Muscle layer of duodenum (tissue), 2 donors: ENCODE data around the gene KCNB1.

Experiments
- H3K27ac ChIP-seq: one replicate; pipeline ENCODE4 v1.7.0; 2013; ENCODE audit warnings: mild to moderate bottlenecking, low read length
- H3K27me3 ChIP-seq: one replicate; pipeline ENCODE4 v1.7.0; 2013; ENCODE audit warnings: low read depth, mild to moderate bottlenecking, control low read depth, low read length
- H3K36me3 ChIP-seq, 2 donors: one replicate each; pipeline ENCODE4 v1.7.0; 2013; ENCODE audit warnings: low read length in 2 of 2, control low read depth in 1 of 2, mild to moderate bottlenecking in 1 of 2; ENCODE audit not compliant: insufficient read depth in 2 of 2, control insufficient read depth in 1 of 2
- H3K4me1 ChIP-seq, 2 donors: one replicate each; pipeline ENCODE4 v1.7.0; 2013; ENCODE audit warnings: low read length in 2 of 2, mild to moderate bottlenecking in 2 of 2, control low read depth in 1 of 2, moderate library complexity in 1 of 2; ENCODE audit not compliant: insufficient read depth in 2 of 2, control insufficient read depth in 1 of 2
- H3K4me3 ChIP-seq, 2 donors: one replicate each; pipeline ENCODE4 v1.7.0; 2013; ENCODE audit warnings: low read length in 2 of 2, low read depth in 1 of 2, mild to moderate bottlenecking in 1 of 2
- H3K9me3 ChIP-seq, 2 donors: one replicate each; pipeline ENCODE4 v1.7.0; 2013; ENCODE audit warnings: low read length in 2 of 2, control low read depth in 1 of 2, mild to moderate bottlenecking in 1 of 2; ENCODE audit not compliant: control insufficient read depth in 1 of 2
- donor health status: healthy.

The KCNB1 gene

DNA sequence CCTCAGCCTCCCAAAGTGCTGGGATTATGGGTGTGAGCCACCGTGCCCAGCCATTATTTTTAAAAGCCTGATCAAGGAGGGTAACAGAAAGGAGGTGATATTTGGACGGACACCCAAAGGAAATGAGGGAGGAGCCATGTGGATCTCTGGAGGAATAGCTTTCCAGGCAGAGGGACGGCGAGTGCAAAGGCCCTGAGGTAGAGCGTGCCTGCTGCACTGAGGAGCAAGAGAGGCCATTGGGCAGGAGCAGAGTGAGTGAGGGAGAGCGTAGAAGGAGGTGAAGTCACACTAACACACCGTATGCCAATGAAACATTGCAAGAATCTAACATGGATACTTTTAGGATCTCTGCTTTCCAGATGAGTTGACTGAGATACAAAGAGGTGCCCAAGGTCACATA is 145.7 kb downstream of the KCNB1 start:
- Histone ChIP-seq H3K4me1 (peaks cover 0 to 6% of the 10 kb centered on the region in 2 donors), H3K9me3 (no peaks in the 10 kb centered on the region), H3K27me3 (no peaks in the 10 kb centered on the region), H3K4me3 (no peak overlapping the region), H3K27ac (no peak overlapping the region), H3K36me3 (no peaks in the 10 kb centered on the region)

DNA sequence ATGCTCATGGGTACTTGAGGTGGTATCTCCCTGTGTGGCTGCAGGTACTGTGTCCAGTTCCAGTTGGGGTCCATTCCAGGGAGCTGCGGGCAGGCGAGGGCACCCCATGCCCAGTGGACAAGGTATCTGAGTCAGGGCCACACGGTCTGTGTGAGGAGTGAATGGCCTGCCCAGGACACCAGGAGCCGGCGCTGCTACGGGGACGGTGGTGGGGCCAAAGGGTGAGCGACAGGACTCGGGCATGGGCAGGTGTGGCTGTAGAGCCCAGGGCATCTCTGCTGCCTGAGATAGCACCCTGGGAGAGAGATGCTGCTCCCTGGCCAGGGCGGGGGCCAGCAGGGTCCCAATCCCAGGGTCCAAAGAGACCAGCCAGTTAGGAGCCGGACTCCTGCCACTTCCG is 147.0 kb downstream of the KCNB1 start:
- Histone ChIP-seq H3K4me1 (peaks cover 0 to 4% of the 10 kb centered on the region in 2 donors), H3K36me3 (no peaks in the 10 kb centered on the region), H3K4me3 (no peak overlapping the region), H3K27ac (no peak overlapping the region), H3K9me3 (no peaks in the 10 kb centered on the region), H3K27me3 (no peaks in the 10 kb centered on the region)

DNA sequence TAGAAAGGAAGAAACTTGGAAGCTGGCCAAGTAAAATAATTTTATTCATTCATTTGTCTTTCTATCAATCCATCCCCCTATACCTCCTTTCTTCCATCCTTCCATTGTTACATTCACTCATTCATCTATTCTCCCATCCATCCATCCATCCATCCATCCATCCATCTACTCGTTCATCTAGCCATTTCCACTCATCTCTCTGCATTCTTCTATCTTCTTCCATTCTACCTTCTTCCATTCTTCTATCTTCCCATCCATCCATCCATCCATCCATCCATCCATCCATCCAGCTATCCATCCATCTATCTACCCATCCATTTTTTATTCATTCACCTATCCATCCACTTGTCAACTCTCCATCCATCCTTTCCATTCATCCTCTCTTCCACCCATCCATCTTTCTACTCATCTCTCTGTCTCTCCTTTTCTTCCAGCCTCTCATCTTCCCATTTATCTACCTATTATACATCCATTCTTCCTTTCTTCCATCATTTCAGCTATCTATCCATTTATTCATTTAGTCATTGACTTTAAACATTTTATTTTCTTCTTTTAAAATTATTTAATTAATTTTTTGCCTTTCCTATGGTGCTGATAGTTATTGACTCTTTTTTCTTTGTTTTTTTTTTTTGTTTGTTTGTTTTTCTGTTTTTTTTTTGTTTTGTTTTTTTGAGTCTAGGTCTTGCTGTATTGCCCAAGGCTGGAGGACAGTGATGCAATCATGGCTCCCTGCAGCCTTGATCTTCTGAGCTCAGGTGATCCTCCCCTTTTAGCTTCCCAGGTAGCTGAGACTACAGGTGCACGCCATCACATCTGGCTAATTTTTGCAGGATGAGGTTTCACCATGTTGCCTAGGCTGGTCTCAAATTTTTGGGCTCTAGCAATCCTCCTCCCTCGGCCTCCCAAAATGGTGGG is 151.5 kb downstream of the KCNB1 start:
- Histone ChIP-seq H3K27me3 (no peaks in the 10 kb centered on the region), H3K36me3 (no peaks in the 10 kb centered on the region), H3K9me3 (no peaks in the 10 kb centered on the region), H3K27ac (no peak overlapping the region), H3K4me1 (no peaks in the 10 kb centered on the region), H3K4me3 (no peak overlapping the region)

DNA sequence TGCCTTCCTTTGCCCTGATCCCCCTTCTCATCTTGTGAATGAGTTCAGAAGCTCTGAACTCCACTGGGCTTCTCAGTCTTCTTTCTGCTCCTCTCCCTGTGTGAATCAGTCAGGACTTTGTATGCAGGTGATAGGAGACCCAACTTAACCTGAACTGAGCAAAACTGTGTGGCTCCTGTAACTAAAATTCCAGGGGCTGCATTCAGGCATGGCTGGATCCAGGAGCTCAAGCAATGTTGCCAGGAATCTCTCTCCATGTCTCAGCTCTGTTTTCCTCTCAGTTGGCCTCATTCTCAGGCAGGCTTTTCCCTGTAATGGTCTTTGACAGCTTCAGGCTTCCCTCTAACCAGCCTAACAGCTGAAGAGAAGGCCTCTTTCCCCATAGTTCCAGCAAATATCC is 153.7 kb downstream of the KCNB1 start:
- H3K4me3 ChIP-seq, result no peak overlapping the region
- H3K27ac ChIP-seq, result no peak overlapping the region
- peaks cover 0 to 8% of the 10 kb centered on the region in 2 donors for H3K4me1 ChIP-seq
- no peaks in the 10 kb centered on the region for H3K27me3 ChIP-seq
- H3K36me3 ChIP-seq, result no peaks in the 10 kb centered on the region
- H3K9me3 ChIP-seq, result no peaks in the 10 kb centered on the region

DNA sequence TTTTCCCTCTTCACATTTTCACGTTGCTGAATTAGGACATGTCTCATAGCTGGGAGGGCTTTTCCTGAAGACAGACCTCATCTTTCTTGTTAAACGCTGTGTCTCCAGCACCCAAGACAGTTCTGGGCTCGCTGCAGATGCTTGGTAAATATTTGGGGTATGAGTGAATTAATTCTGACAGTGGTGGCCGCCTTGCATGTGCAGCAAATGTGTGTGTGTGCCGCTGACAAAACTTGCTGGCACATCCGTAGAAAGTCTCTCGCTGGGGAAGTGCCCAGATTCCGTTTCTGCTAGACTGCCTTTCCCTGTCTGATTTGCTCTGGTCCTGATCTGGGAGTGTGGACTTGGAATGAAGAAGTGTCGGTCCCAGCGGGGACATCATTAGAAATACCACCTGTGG is 156.4 kb downstream of the KCNB1 start:
- H3K4me3 ChIP-seq, result no peak overlapping the region
- H3K27ac ChIP-seq, result no peak overlapping the region
- H3K4me1 ChIP-seq, result peaks cover 0 to 8% of the 10 kb centered on the region in 2 donors
- H3K9me3 ChIP-seq, result no peaks in the 10 kb centered on the region
- H3K36me3 ChIP-seq, result no peaks in the 10 kb centered on the region
- H3K27me3 ChIP-seq, result no peaks in the 10 kb centered on the region

DNA sequence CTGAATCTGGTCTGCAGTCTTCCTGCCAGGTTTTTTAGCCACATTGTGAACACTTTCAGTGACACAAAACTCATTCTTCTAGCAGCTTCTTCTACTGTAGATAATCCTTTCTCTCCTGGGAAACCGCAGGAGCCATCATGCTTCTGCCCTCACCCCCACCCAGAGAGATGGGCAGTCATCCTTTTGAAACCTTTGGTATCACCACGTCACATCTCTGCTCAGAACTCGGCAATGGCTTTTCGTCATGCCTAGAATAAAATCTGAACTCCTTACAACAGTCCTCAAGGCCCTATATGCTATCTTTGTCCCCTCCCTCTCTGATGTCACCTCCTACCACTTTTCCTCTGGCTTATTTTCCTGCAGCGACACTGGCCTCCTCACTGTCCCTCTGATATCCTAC is 158.2 kb downstream of the KCNB1 start:
- Histone ChIP-seq H3K9me3 (no peaks in the 10 kb centered on the region), H3K27ac (no peak overlapping the region), H3K4me3 (no peak overlapping the region), H3K4me1 (peaks cover 0 to 10% of the 10 kb centered on the region in 2 donors), H3K36me3 (no peaks in the 10 kb centered on the region), H3K27me3 (peaks cover 5% of the 10 kb centered on the region)

DNA sequence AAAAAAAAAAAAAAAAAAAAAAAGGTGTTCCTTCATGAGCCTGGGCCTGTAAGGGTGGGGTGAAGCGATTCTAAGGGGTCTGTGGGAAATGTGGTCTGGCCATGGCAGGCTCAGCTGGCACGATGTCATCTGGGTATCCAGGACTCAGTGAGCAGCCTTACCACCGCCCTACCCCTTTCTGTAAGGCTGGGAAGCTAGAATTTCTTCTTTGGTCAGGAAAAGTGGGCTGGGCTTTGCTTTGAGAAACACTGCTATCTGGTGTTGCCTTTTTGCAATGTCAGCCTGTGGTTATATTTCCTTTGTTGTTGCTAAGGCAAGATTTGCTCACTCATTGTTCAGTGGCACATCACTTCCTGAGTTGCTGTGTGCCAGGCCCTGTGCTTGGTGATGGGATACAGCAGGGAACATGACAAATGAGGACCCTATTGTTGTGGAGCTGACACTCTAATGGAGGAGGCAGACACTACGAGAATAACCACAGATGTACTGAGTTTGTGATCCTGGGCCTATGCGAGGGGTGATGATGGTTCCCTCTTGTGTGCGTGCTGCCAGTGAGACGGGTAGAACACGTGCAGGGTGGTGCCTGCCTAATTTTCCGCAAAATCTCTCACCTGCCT is 158.7 kb downstream of the KCNB1 start:
- H3K27me3 ChIP-seq, result peaks cover 7% of the 10 kb centered on the region
- peaks cover 0 to 16% of the 10 kb centered on the region in 2 donors for H3K4me1 ChIP-seq
- H3K4me3 ChIP-seq, result no peak overlapping the region
- H3K9me3 ChIP-seq, result no peaks in the 10 kb centered on the region
- H3K27ac ChIP-seq, result no peak overlapping the region
- H3K36me3 ChIP-seq, result no peaks in the 10 kb centered on the region

DNA sequence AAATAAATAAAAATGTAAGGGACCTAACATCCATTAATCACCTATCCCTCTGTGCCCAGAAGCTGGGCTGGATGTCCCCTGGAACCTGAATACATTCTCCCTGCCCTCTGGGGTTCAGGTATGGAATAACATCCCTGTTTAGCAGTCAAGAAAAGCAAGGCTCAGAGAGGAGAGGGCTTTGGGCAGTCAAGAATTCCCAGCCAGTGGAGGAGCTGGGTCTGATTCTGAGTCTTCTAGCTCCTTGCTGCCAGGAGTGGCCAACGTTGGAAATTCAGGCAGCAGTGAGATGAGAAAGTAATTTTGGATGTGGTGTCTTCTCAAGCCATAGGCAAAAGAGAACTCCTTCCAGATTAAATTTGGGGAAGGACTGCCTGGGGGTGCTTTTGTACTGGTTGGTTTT is 162.0 kb downstream of the KCNB1 start:
- no peak overlapping the region for H3K27ac ChIP-seq
- peaks cover 0 to 23% of the 10 kb centered on the region in 2 donors for H3K4me1 ChIP-seq
- H3K4me3 ChIP-seq, result no peak overlapping the region
- no peaks in the 10 kb centered on the region for H3K36me3 ChIP-seq
- peaks cover 0 to 4% of the 10 kb centered on the region in 2 donors for H3K9me3 ChIP-seq
- H3K27me3 ChIP-seq, result peaks cover 21% of the 10 kb centered on the region

DNA sequence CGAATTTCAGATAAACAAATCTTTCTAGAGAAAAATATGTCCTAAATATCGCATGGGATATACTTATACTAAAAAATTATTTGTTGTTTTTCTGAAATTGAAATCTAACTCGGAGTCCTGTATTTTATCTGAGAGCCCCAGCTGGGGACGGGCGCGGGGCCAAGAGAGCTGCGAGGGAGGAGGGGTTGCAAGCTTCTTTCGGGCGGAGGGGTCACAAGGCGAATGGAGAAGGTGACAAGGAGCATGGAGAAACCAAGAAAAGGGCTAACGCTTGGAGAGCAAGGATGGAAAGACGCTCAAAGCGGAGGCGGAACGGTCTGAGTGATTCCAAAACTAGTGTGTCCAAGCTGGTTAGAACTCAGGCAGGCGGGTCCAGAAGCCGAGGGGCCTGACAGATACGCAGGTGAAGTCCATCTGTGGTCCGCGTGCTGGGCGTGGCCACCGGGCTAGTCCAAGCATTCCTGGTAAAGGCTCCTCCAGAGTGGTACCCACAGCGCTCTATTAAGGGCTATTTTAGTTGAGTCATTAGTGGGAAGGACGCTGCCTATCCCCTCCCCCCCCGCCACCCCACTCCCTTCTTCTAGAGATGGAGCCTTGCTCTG is 163.2 kb downstream of the KCNB1 start:
- Histone ChIP-seq H3K27ac (no peak overlapping the region), H3K4me1 (peaks cover 0 to 19% of the 10 kb centered on the region in 2 donors), H3K4me3 (peak overlapping the region; percentile 30 to 62), H3K36me3 (no peaks in the 10 kb centered on the region), H3K9me3 (peaks cover 0 to 4% of the 10 kb centered on the region in 2 donors), H3K27me3 (peaks cover 21% of the 10 kb centered on the region)

DNA sequence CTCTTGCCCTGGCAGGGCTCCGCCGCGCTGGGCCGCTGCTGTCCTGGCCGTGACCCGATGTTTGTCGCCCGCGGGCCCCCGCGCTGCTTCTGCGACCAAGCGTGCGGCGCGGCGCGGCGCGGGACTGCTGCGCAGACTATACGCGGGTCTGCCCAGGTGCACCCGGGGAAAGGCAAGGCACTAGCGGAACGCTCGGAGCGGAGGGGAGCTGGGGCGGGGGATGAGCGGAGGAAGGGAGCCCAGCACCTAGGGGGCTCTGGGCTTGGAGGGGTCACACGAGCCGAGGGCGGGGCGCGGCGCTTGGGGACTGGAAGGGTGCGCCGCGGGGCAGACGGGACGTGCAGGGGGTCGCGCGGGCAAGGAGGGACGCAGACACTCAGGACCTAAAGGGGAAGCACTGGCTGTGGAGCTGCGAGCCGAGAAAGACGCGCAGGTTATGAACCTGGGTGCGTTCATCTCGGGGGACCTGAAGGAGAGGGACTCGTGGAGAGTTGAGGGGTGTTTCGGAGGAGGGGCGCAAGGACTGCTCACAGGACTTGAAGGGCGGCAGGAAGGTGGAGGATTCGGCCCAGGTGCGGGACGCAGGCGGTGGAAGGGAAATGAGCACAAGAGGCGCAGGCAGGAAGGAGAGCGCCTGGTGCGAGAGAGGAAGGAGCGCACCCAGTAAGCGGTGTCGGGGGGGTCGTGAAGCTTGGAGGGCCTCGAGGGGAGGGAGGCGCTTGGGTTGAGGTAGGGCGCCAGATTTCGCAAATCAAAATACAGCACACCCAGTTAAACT is 163.8 kb downstream of the KCNB1 start:
- Histone ChIP-seq H3K36me3 (no peaks in the 10 kb centered on the region), H3K4me1 (peaks cover 0 to 15% of the 10 kb centered on the region in 2 donors), H3K9me3 (peaks cover 0 to 4% of the 10 kb centered on the region in 2 donors), H3K4me3 (peak overlapping the region; percentile 30 to 62), H3K27ac (no peak overlapping the region), H3K27me3 (peaks cover 21% of the 10 kb centered on the region)

DNA sequence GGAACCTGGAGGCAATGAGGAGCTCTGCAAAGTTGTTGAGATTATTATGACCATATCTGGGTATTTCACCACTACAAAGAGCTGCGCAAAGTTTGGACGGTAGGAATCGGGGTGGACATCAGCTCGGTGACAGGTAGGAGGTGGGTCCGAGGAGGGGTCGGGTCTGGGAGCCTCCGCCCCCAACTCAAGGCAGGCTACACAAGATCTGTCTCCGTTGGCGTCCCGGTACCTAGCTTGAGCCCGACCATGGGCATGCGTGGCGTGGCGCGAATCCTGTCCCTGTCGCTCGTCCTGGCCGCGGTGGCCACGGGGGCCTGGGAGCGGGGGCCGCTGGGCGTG is 164.4 kb downstream of the KCNB1 start:
- Histone ChIP-seq H3K27me3 (peaks cover 21% of the 10 kb centered on the region), H3K9me3 (peaks cover 0 to 4% of the 10 kb centered on the region in 2 donors), H3K27ac (no peak overlapping the region), H3K4me3 (peak overlapping the region in 1 of 2 donors; percentile 62), H3K36me3 (no peaks in the 10 kb centered on the region), H3K4me1 (peaks cover 0 to 15% of the 10 kb centered on the region in 2 donors)
